Prostate gland (tissue), 2 donors: ENCODE measurements around the gene FLOT1.

Experiments used
- CTCF ChIP-seq, 4 experiments: fragments of 200-600 bp in 2 of 4; fragments of 450-650 bp in 2 of 4; sonication (generic) in 2 of 4; IDR thresholded peaks; 1 replicate in 3 of 4; 2 replicates in 1 of 4; pipeline ENCODE4 v1.5.1; 2016 to 2019; ENCODE audit warnings: antibody characterized with exemption in 4 of 4, mild to moderate bottlenecking in 2 of 4, moderate library complexity in 2 of 4
- POLR2AphosphoS5 ChIP-seq: sonication (generic); formaldehyde crosslinking; IDR thresholded peaks from one replicate; pipeline ENCODE4 v1.6.1; 2017; ENCODE audit warnings: antibody characterized with exemption

DNA sequence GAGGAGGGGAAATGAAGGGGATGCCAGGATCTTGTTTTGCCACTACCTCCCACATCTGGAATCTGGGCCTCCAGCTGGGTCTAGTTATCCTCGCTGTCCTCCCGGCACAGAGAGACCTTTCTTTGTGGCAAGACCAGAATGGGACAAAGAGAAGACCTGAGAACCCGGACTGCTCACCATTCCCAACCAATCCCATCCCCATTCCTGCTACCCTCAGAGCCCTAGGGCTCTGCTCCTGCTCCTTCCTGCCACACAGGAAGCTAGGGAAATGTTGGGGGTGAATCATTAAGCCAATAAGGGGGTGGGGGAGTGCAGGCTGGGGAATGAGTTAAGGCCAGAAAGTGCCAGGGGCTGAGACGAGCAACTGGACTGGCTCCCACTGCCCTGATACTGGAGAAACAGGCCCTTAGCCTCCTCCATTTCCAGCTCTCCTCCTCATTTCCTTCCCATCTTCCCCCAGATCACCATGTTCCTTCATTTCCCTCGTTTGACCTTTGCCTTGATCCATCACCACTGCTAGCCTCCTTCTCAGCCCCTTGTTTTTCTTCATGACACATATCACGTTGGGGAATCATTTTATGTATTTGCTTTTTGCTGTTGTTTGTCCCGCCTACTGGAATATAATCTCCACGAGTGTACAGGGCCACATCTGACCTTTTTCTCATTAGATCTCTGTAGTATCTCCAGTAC lies 6.5 kb upstream of the FLOT1 start:
- no peak for TF ChIP-seq CTCF (IDR thresholded peaks at IDR 0.05)
- TF ChIP-seq POLR2AphosphoS5, result no peak
